BLaER1 (cell line): Measurements from ENCODE around the gene CDH4.

Experiments
- H3K27ac ChIP-seq: shearing (Covaris generic); formaldehyde crosslinking; 2 replicates; pipeline ENCODE4 v1.8.1; 2022
- H3K27me3 ChIP-seq: shearing (Covaris generic); formaldehyde crosslinking; 2 replicates; pipeline ENCODE4 v1.8.1; 2022
- H3K36me3 ChIP-seq: shearing (Covaris generic); formaldehyde crosslinking; 2 replicates; pipeline ENCODE4 v1.8.1; 2022
- H3K4me1 ChIP-seq: shearing (Covaris generic); formaldehyde crosslinking; 2 replicates; pipeline ENCODE4 v1.8.1; 2022
- H3K4me2 ChIP-seq: shearing (Covaris generic); formaldehyde crosslinking; 2 replicates; pipeline ENCODE4 v1.8.1; 2022
- H3K4me3 ChIP-seq: shearing (Covaris generic); formaldehyde crosslinking; 2 replicates; pipeline ENCODE4 v1.8.1; 2022
- H3K9ac ChIP-seq: shearing (Covaris generic); formaldehyde crosslinking; 2 replicates; pipeline ENCODE4 v1.8.1; 2022
- H3K9me3 ChIP-seq: shearing (Covaris generic); formaldehyde crosslinking; 2 replicates; pipeline ENCODE4 v1.8.1; 2022
- H4K20me1 ChIP-seq: shearing (Covaris generic); formaldehyde crosslinking; 2 replicates; pipeline ENCODE4 v1.8.1; 2022
- Cebpa-rat ChIP-seq: shearing (Covaris generic); IDR thresholded peaks from 2 replicates; pipeline ENCODE4 v1.8.1; 2022

The CDH4 gene

GRCh38 chr20:61816606-61817460 lies 564.8 kb downstream of the CDH4 start:
- no peak for TF ChIP-seq Cebpa-rat
- H3K4me2 ChIP-seq = peak overlapping the region; percentile 92
- H3K4me1 ChIP-seq = peaks cover 75% of the 10 kb centered on the region
- peak overlapping the region; percentile 84 for H3K27ac ChIP-seq
- no peaks in the 10 kb centered on the region for H3K27me3 ChIP-seq
- 0 out of 2 replicates have a peak overlapping the region, but pooled peaks have one; percentile 4 for H3K4me3 ChIP-seq
- H4K20me1 ChIP-seq = no peaks in the 10 kb centered on the region
- H3K9ac ChIP-seq = peak overlapping the region; percentile 48; the same call in 1 of the 2 replicates
- no peaks in the 10 kb centered on the region for H3K9me3 ChIP-seq
- H3K36me3 ChIP-seq = no peaks in the 10 kb centered on the region

- H3K36me3 ChIP-seq = no peaks in the 10 kb centered on the region
- no peak for TF ChIP-seq Cebpa-rat
These were observed 565.5 kb downstream of the CDH4 start for GRCh38 chr20:61817575-61817974.

GRCh38 chr20:61818746-61819573 lies 566.9 kb downstream of the CDH4 start:
- Histone ChIP-seq H3K27me3 (no peaks in the 10 kb centered on the region), H3K9ac (no peak overlapping the region), H3K4me2 (peak overlapping the region; percentile 92; the same call in 1 of the 2 replicates), H3K9me3 (no peaks in the 10 kb centered on the region; the same call in 1 of the 2 replicates), H3K36me3 (no peaks in the 10 kb centered on the region), H4K20me1 (no peaks in the 10 kb centered on the region), H3K4me3 (no peak overlapping the region), H3K27ac (no peak overlapping the region), H3K4me1 (peaks cover 54% of the 10 kb centered on the region)
- TF ChIP-seq Cebpa-rat = no peak

More at GRCh38 chr20:61817575-61817974, 565.5 kb downstream of the CDH4 start:
- peak overlapping the region; percentile 92 for H3K4me2 ChIP-seq
- H3K4me3 ChIP-seq = no peak overlapping the region
- no peaks in the 10 kb centered on the region for H3K9me3 ChIP-seq
- no peaks in the 10 kb centered on the region for H4K20me1 ChIP-seq
- peaks cover 67% of the 10 kb centered on the region for H3K4me1 ChIP-seq
- peak overlapping the region; percentile 84 for H3K27ac ChIP-seq
- 0 out of 2 replicates have a peak overlapping the region, but pooled peaks have one; percentile 48 for H3K9ac ChIP-seq
- no peaks in the 10 kb centered on the region for H3K27me3 ChIP-seq

- H3K36me3 ChIP-seq = no peaks in the 10 kb centered on the region
- H3K4me3 ChIP-seq = no peak overlapping the region
- peaks cover 48% of the 10 kb centered on the region for H3K4me1 ChIP-seq
- no peak overlapping the region for H3K4me2 ChIP-seq
- H4K20me1 ChIP-seq = no peaks in the 10 kb centered on the region
- no peak overlapping the region for H3K9ac ChIP-seq
- no peak for TF ChIP-seq Cebpa-rat
- no peaks in the 10 kb centered on the region for H3K27me3 ChIP-seq
- H3K9me3 ChIP-seq = no peaks in the 10 kb centered on the region; the same call in 1 of the 2 replicates
- H3K27ac ChIP-seq = no peak overlapping the region
These were observed 567.4 kb downstream of the CDH4 start for GRCh38 chr20:61819574-61819846.

- H3K4me3 ChIP-seq = no peak overlapping the region
- no peaks in the 10 kb centered on the region for H3K36me3 ChIP-seq
- H4K20me1 ChIP-seq = no peaks in the 10 kb centered on the region
- H3K9me3 ChIP-seq = no peaks in the 10 kb centered on the region; the same call in 1 of the 2 replicates
- no peak overlapping the region for H3K9ac ChIP-seq
- peaks cover 41% of the 10 kb centered on the region for H3K4me1 ChIP-seq
- H3K27ac ChIP-seq = no peak overlapping the region
- TF ChIP-seq Cebpa-rat = no peak
- no peaks in the 10 kb centered on the region for H3K27me3 ChIP-seq
- H3K4me2 ChIP-seq = no peak overlapping the region
These were observed 568.1 kb downstream of the CDH4 start for GRCh38 chr20:61819921-61820825.

GRCh38 chr20:61821735-61822134 lies 569.7 kb downstream of the CDH4 start:
- no peaks in the 10 kb centered on the region; the same call in 1 of the 2 replicates for H3K9me3 ChIP-seq
- H3K27ac ChIP-seq = no peak overlapping the region
- H3K4me2 ChIP-seq = no peak overlapping the region
- H4K20me1 ChIP-seq = no peaks in the 10 kb centered on the region
- no peaks in the 10 kb centered on the region for H3K36me3 ChIP-seq
- peaks cover 26% of the 10 kb centered on the region for H3K4me1 ChIP-seq
- H3K27me3 ChIP-seq = no peaks in the 10 kb centered on the region
- no peak for TF ChIP-seq Cebpa-rat
- H3K4me3 ChIP-seq = no peak overlapping the region
- H3K9ac ChIP-seq = no peak overlapping the region

- H3K9me3 ChIP-seq = no peaks in the 10 kb centered on the region; the same call in 1 of the 2 replicates
- no peak overlapping the region for H3K9ac ChIP-seq
- no peak overlapping the region for H3K27ac ChIP-seq
- no peaks in the 10 kb centered on the region for H3K36me3 ChIP-seq
- H3K27me3 ChIP-seq = no peaks in the 10 kb centered on the region
- no peak for TF ChIP-seq Cebpa-rat
- peaks cover 19% of the 10 kb centered on the region for H3K4me1 ChIP-seq
- no peak overlapping the region for H3K4me2 ChIP-seq
- H4K20me1 ChIP-seq = no peaks in the 10 kb centered on the region
- no peak overlapping the region for H3K4me3 ChIP-seq
These were observed 570.3 kb downstream of the CDH4 start for GRCh38 chr20:61822396-61822795.

- no peak overlapping the region for H3K4me2 ChIP-seq
- TF ChIP-seq Cebpa-rat = no peak
- no peak overlapping the region for H3K9ac ChIP-seq
- H3K9me3 ChIP-seq = no peaks in the 10 kb centered on the region; the same call in 1 of the 2 replicates
- no peak overlapping the region for H3K27ac ChIP-seq
- H3K4me3 ChIP-seq = no peak overlapping the region
- no peaks in the 10 kb centered on the region for H4K20me1 ChIP-seq
- H3K27me3 ChIP-seq = no peaks in the 10 kb centered on the region
- no peaks in the 10 kb centered on the region for H3K36me3 ChIP-seq
- peaks cover 11% of the 10 kb centered on the region for H3K4me1 ChIP-seq
These were observed 571.2 kb downstream of the CDH4 start for GRCh38 chr20:61823242-61823641.

- Histone ChIP-seq H3K27me3 (no peaks in the 10 kb centered on the region), H3K9me3 (no peaks in the 10 kb centered on the region), H3K27ac (no peak overlapping the region), H3K4me3 (no peak overlapping the region), H3K36me3 (no peaks in the 10 kb centered on the region), H3K9ac (no peak overlapping the region), H4K20me1 (no peaks in the 10 kb centered on the region), H3K4me2 (0 out of 2 replicates have a peak overlapping the region, but pooled peaks have one; percentile 1), H3K4me1 (peaks cover 25% of the 10 kb centered on the region)
- TF ChIP-seq Cebpa-rat = no peak
These were observed 576.8 kb downstream of the CDH4 start for GRCh38 chr20:61828891-61829290.
